ENCODE results near the gene ADGRE3. TPM values are rescaled to one million over a fixed set of nuclear protein-coding genes. Genes with fewer than 3 reads are reported as not detected.

The ADGRE3 gene
- total and polyA plus RNA-seq, 4 donors: 1.1 TPM; not detected in 3

DNA sequence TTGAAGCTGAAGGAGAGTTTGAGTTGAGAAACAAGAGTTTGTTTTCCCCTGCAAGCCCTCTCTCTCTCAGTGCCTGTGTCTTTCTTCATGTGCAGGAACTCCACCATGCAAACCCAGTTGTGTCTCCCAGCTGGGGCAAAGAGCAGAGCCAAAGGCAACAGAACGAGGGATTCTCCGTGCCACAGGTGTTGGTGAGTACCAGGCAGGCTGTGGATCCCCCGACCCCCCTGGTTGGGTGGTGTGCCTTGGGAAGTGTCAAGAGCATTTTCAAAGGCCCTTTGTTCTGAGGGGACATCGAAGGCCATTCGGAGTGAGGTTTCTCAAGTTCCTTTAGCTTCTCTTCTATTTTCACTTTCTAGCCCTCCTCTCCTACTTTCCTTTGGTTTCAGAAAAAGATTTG lies 20.8 kb upstream of the ADGRE3 start:
- Histone ChIP-seq H3K27ac (ENCODE audit: low read depth, low read length) (no peak overlapping the region), H3K9me3 (ENCODE audit: control insufficient read depth, insufficient read depth, low read length) (no peaks in the 10 kb centered on the region), H3K4me3 (ENCODE audit: low read depth, low read length) (no peak overlapping the region), H3K27me3 (ENCODE audit: control insufficient read depth, insufficient read depth, low read length) (no peaks in the 10 kb centered on the region), H3K36me3 (ENCODE audit: control insufficient read depth, insufficient read depth, low read length) (peaks cover 63% of the 10 kb centered on the region), H3K4me1 (ENCODE audit: control insufficient read depth, insufficient read depth, low read length) (peaks cover 2% of the 10 kb centered on the region)
- DNase-seq (ENCODE audit: low read depth in 4 of 6, low spot score in 6 of 6): no peak
- WGBS (ENCODE audit: insufficient coverage): 86% methylated on average over 3 of the region's 5 CpGs

DNA sequence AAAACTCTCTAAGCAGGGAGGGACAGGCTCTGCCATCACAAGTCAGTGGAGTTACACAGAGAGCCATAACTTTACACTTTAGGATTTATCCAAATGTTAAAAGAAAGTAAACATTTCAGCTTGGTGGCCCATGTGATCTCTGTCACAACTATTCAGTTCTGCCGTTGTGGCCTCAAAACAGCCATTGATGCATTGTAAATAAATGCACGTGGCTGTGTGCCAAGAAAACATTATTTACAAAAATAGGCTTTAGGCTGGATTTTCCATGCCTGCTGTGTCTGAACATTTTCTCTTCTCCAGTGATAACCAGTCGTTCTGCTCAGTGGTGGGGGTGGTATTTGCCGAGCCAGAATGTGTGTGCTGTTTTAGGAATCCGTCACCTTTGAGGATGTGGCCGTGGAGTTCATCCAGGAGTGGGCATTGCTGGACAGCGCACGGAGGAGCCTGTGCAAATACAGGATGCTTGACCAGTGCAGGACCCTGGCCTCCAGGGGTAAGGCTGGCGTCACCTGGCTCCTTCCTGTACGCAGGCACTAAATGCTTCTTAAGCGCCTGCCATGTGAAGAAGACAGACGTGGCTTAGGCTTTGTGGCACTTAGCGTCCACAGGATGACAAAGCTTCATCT lies 20.1 kb upstream of the ADGRE3 start:
- H3K36me3 ChIP-seq (ENCODE audit: control insufficient read depth, insufficient read depth, low read length): peaks cover 56% of the 10 kb centered on the region

DNA sequence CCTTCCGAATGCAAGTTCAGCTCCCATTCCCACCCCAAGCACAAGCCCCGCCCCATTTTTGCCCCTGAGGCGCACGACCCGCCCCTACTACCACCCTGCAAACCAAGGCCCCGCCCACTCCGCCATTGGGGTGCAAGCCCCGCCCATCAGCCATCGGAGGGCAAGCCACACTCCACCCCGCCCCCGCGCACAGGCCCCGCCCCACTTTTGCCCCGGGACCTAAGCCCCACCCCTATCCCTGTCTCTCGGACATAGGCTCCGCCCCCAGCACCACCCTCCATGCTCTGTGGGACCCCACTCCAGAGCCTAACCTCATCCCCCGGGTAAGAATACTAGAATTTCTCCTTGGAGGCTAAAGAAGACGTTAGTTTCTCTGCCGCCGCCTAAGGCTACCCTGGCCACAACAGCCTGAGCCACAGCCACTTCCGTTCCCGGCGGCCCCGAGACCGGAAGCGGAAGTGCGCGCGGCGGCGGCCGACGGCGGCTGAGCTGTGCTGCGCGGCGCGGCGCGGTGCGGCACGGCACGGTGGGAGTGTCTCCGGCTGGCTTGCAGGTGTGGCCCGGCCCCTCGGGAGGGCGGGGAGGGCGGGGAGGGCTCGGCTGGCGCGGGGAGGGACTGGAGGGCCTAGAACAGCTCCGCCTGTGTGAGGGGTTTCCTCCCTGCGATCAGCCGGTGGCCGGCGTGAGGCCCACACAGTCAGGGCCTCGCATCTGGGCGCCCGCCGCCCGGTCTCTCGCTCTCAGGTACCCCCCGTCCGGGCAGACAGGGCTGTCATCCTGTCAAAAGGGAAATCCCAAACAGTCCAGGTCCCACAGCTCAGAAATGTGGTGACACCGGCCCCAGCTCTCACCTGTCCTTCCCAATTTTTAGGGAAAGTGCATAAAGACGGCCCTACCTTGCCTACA lies 15.2 kb upstream of the ADGRE3 start, which contains the start of gene ZNF333:
TSS of gene ZNF333 (plus strand) at position 451 of the 906 bp plus-strand sequence. CDS start 3,444 bp downstream, outside the sequence.
- WGBS (ENCODE audit: insufficient coverage): 0% methylated on average over 52 of the region's 66 CpGs
- H3K4me3 ChIP-seq (ENCODE audit: low read depth, low read length): peak within 1 kb of the TSS; percentile 76
- H3K9me3 ChIP-seq (ENCODE audit: control insufficient read depth, insufficient read depth, low read length): no peaks in the 10 kb centered on the region
- peak within 1 kb of the TSS; percentile 98 for H3K27ac ChIP-seq (ENCODE audit: low read depth, low read length)
- peaks cover 6% of the 10 kb centered on the region for H3K4me1 ChIP-seq (ENCODE audit: control insufficient read depth, insufficient read depth, low read length)
- H3K36me3 ChIP-seq (ENCODE audit: control insufficient read depth, insufficient read depth, low read length): peaks cover 13% of the 10 kb centered on the region
- peak; percentile 74 to 98 (median 81) for DNase-seq (ENCODE audit: low read depth in 4 of 6, low spot score in 6 of 6)
- H3K27me3 ChIP-seq (ENCODE audit: control insufficient read depth, insufficient read depth, low read length): no peaks in the 10 kb centered on the region

More for the DNA sequence above, 20.1 kb upstream of the ADGRE3 start:
- Histone ChIP-seq H3K9me3 (ENCODE audit: control insufficient read depth, insufficient read depth, low read length) (no peaks in the 10 kb centered on the region), H3K4me1 (ENCODE audit: control insufficient read depth, insufficient read depth, low read length) (peaks cover 2% of the 10 kb centered on the region), H3K27me3 (ENCODE audit: control insufficient read depth, insufficient read depth, low read length) (no peaks in the 10 kb centered on the region), H3K27ac (ENCODE audit: low read depth, low read length) (no peak overlapping the region), H3K4me3 (ENCODE audit: low read depth, low read length) (no peak overlapping the region)
- no peak for DNase-seq (ENCODE audit: low read depth in 4 of 6, low spot score in 6 of 6)
- 88% methylated on average over 13 of the region's 13 CpGs for WGBS (ENCODE audit: insufficient coverage)

DNA sequence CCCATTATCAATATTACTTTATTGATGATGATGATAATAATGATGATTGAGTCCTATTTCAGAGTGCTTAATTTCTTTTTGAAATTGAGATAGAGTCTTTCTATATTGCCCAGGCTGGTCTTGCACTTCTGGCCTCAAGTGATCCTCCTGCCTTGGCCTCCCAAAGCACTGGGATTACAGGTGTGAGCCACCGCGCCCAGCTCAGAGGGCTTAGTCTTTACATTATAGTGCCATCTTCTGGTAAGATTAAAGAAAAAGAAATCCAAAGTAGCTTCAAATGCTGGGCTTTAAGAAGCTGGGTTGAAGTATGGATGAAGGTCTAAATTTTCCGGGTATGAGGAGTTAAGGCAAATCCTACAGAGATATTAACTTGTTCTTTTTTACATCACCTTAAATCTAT lies 11.8 kb upstream of the ADGRE3 start:
- Histone ChIP-seq H3K4me1 (ENCODE audit: control insufficient read depth, insufficient read depth, low read length) (peaks cover 6% of the 10 kb centered on the region), H3K27ac (ENCODE audit: low read depth, low read length) (no peak overlapping the region), H3K9me3 (ENCODE audit: control insufficient read depth, insufficient read depth, low read length) (no peaks in the 10 kb centered on the region), H3K27me3 (ENCODE audit: control insufficient read depth, insufficient read depth, low read length) (peaks cover under 1% of the 10 kb centered on the region), H3K36me3 (ENCODE audit: control insufficient read depth, insufficient read depth, low read length) (no peaks in the 10 kb centered on the region), H3K4me3 (ENCODE audit: low read depth, low read length) (no peak overlapping the region)
- WGBS (ENCODE audit: insufficient coverage): no CpG with 5 or more reads among the region's 3 CpGs
- DNase-seq (ENCODE audit: low read depth in 4 of 6, low spot score in 6 of 6): no peak

DNA sequence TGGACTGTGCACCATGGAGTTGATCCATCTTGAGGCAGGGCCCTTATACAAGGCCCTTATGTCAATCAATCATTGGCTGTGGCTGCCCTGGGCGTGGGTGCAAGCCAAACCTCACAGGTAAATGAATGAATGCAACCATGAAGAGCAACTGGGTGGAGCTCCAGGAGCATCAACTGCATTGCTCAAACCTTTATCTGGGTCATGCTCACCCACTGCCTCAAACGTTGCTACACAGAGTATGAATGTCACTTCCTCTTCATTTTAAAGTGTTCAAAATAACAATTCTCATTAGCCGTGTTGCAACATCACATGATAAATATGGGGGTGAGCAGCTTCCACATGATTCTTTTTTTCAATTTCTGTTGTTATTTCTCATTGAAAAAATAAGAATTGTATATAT lies 8.8 kb upstream of the ADGRE3 start:
- Histone ChIP-seq H3K9me3 (ENCODE audit: control insufficient read depth, insufficient read depth, low read length) (no peaks in the 10 kb centered on the region), H3K27me3 (ENCODE audit: control insufficient read depth, insufficient read depth, low read length) (peaks cover 3% of the 10 kb centered on the region), H3K36me3 (ENCODE audit: control insufficient read depth, insufficient read depth, low read length) (no peaks in the 10 kb centered on the region), H3K4me3 (ENCODE audit: low read depth, low read length) (no peak overlapping the region), H3K4me1 (ENCODE audit: control insufficient read depth, insufficient read depth, low read length) (no peaks in the 10 kb centered on the region), H3K27ac (ENCODE audit: low read depth, low read length) (no peak overlapping the region)
- 59% methylated on average over 1 of the region's 3 CpGs for WGBS (ENCODE audit: insufficient coverage)
- DNase-seq (ENCODE audit: low read depth in 4 of 6, low spot score in 6 of 6): no peak

DNA sequence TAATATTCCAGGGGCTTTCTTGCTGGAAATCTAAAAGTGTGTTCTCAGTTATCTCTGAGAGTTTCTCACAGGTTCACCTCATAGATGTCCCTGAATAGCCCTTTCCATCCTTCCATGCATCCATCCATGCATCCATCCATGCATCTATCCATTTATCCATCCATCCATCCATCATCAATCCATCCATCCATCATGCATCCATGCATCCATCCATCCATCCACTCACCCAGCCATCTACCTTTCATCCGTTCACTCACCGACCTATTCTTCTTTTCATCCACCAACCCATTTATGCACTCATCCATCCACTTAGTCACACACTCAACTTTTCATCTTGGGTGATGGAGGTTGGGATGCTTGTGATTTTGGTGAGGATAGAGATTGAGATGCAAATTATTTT lies 7.4 kb upstream of the ADGRE3 start:
- H3K4me1 ChIP-seq (ENCODE audit: control insufficient read depth, insufficient read depth, low read length): no peaks in the 10 kb centered on the region
- H3K9me3 ChIP-seq (ENCODE audit: control insufficient read depth, insufficient read depth, low read length): no peaks in the 10 kb centered on the region
- no peak overlapping the region for H3K4me3 ChIP-seq (ENCODE audit: low read depth, low read length)
- H3K27ac ChIP-seq (ENCODE audit: low read depth, low read length): no peak overlapping the region
- peaks cover 4% of the 10 kb centered on the region for H3K27me3 ChIP-seq (ENCODE audit: control insufficient read depth, insufficient read depth, low read length)
- WGBS (ENCODE audit: insufficient coverage): no CpG with 5 or more reads among the region's 2 CpGs
- no peak for DNase-seq (ENCODE audit: low read depth in 4 of 6, low spot score in 6 of 6)
- H3K36me3 ChIP-seq (ENCODE audit: control insufficient read depth, insufficient read depth, low read length): no peaks in the 10 kb centered on the region

DNA sequence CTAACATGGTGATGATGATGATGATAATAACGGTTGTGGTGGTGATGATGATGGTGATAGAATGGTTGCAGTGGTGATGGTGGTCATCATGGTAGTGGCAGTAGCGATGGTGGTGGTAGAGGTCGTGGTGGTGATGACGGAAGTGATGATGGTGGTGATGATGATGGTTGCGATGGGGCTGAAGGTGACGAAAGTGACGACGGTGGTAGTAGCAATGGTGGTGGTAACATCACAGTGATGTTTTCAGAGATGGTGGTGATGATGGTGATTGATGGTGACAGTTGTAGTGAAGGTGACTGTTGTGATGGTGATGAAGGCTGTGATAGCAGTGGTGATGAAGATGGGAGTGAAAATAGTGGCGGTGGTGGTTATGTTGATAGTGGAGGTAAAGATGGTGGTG lies 3.6 kb upstream of the ADGRE3 start:
- DNase-seq (ENCODE audit: low read depth in 4 of 6, low spot score in 6 of 6): no peak
- Histone ChIP-seq H3K9me3 (ENCODE audit: control insufficient read depth, insufficient read depth, low read length) (no peaks in the 10 kb centered on the region), H3K36me3 (ENCODE audit: control insufficient read depth, insufficient read depth, low read length) (no peaks in the 10 kb centered on the region), H3K4me3 (ENCODE audit: low read depth, low read length) (no peak overlapping the region), H3K27ac (ENCODE audit: low read depth, low read length) (no peak overlapping the region), H3K27me3 (ENCODE audit: control insufficient read depth, insufficient read depth, low read length) (peaks cover 10% of the 10 kb centered on the region), H3K4me1 (ENCODE audit: control insufficient read depth, insufficient read depth, low read length) (no peaks in the 10 kb centered on the region)
- 81% methylated on average over 9 of the region's 9 CpGs for WGBS (ENCODE audit: insufficient coverage)

DNA sequence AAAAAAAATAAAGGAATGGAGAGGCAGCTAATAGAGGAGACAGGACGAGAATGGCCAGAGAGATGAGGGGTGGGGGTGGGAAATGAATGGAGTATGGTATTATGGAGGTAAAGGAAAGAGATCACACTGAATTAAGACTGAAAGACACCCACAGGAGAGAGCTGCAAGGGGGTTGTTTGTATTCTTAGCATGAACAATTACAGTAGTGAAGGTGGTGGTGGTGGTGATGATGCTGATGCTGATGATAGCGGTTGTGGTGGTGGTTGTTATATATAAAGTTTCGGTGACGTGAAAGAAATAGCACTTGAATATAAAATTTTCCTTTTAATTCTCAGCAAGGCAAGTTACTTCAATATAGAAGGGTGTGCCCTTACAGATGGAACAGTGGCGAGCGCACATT lies 2.8 kb upstream of the ADGRE3 start:
- no peaks in the 10 kb centered on the region for H3K4me1 ChIP-seq (ENCODE audit: control insufficient read depth, insufficient read depth, low read length)
- DNase-seq (ENCODE audit: low read depth in 4 of 6, low spot score in 6 of 6): no peak
- H3K36me3 ChIP-seq (ENCODE audit: control insufficient read depth, insufficient read depth, low read length): no peaks in the 10 kb centered on the region
- H3K4me3 ChIP-seq (ENCODE audit: low read depth, low read length): no peak overlapping the region
- peaks cover 13% of the 10 kb centered on the region for H3K27me3 ChIP-seq (ENCODE audit: control insufficient read depth, insufficient read depth, low read length)
- H3K9me3 ChIP-seq (ENCODE audit: control insufficient read depth, insufficient read depth, low read length): no peaks in the 10 kb centered on the region
- H3K27ac ChIP-seq (ENCODE audit: low read depth, low read length): no peak overlapping the region
- 94% methylated on average over 3 of the region's 6 CpGs for WGBS (ENCODE audit: insufficient coverage)

DNA sequence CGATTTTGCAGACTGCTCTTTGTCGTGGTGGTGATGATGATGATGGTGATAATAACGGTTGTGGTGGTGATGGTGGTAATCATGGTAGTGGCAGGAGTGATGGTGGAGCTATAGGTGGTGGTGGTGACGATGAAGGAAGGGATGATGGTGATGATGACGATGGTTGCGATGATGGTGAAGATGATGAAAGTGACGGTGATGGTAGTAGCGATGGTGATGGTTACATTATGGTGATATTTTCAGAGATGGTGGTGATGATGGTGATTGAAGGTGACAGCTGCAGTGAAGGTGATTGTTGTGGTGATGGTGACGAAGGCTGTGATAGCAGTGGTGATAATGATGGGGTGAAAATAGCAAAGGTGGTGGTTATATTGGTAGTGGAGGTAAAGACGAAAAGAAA lies 2.1 kb upstream of the ADGRE3 start:
- no peak for DNase-seq (ENCODE audit: low read depth in 4 of 6, low spot score in 6 of 6)
- Histone ChIP-seq H3K27me3 (ENCODE audit: control insufficient read depth, insufficient read depth, low read length) (peaks cover 13% of the 10 kb centered on the region), H3K9me3 (ENCODE audit: control insufficient read depth, insufficient read depth, low read length) (no peaks in the 10 kb centered on the region), H3K4me1 (ENCODE audit: control insufficient read depth, insufficient read depth, low read length) (no peaks in the 10 kb centered on the region), H3K36me3 (ENCODE audit: control insufficient read depth, insufficient read depth, low read length) (no peaks in the 10 kb centered on the region), H3K4me3 (ENCODE audit: low read depth, low read length) (no peak overlapping the region), H3K27ac (ENCODE audit: low read depth, low read length) (no peak overlapping the region)
- 93% methylated on average over 9 of the region's 10 CpGs for WGBS (ENCODE audit: insufficient coverage)
